ENCODE data around the gene SPP1.

DNA sequence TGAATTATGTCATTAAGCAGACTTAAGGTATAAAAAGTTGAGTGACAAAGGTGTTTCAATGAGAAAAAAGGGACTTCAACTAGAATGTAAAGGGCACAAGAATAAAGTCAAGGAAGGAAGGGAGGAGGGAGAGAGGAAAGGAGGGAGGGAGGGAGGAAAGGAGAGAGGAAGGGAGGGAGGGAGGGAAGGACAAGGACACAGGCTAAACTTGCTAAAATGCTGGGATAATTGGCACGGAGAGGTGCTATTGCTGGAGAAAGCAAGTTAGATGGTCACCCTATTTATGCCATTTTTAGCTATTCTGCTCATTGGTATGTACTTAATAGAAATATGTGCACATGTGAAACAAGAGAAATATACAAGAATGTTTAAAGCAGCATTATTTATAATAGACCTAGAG is 44.9 kb upstream of the SPP1 start:
- TF ChIP-seq, protein P1, sequence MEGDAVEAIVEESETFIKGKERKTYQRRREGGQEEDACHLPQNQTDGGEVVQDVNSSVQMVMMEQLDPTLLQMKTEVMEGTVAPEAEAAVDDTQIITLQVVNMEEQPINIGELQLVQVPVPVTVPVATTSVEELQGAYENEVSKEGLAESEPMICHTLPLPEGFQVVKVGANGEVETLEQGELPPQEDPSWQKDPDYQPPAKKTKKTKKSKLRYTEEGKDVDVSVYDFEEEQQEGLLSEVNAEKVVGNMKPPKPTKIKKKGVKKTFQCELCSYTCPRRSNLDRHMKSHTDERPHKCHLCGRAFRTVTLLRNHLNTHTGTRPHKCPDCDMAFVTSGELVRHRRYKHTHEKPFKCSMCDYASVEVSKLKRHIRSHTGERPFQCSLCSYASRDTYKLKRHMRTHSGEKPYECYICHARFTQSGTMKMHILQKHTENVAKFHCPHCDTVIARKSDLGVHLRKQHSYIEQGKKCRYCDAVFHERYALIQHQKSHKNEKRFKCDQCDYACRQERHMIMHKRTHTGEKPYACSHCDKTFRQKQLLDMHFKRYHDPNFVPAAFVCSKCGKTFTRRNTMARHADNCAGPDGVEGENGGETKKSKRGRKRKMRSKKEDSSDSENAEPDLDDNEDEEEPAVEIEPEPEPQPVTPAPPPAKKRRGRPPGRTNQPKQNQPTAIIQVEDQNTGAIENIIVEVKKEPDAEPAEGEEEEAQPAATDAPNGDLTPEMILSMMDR (IDR thresholded peaks at IDR 0.05 in 4 of 5, conservative IDR thresholded peaks at IDR 0.05 in 1 of 5): no peak
- TF ChIP-seq POLR2A (IDR thresholded peaks at IDR 0.05): no peak

Data from gastrocnemius medialis (tissue), 4 donors.